GM12878 (cell line): ENCODE measurements around the gene RAB8A. TPM values are rescaled to one million over a fixed set of nuclear protein-coding genes. Genes with fewer than 3 reads are reported as not detected.

Experiments used
- ATAC-seq: fragments of 200-7000 bp; cut with Tn5 transposase; 3 replicates; pipeline ENCODE4 v1.9.1; 2020; ENCODE audit warnings: mild to moderate bottlenecking, moderate library complexity
- BruUV-seq: library from RNA; stranded (reverse); fragments of 400-500 nt; replicated peaks from 2 replicates; lab custom pipeline; 2021; lab: Mats Ljungman, UMichigan
- CTCF ChIA-PET: fragments of 300-600 bp; sonication (Branson Sonifier 250); formaldehyde crosslinking; extraction: SDS; loops from one replicate; lab custom pipeline; 2021; ENCODE audit warnings: inconsistent platforms; lab: Yijun Ruan, JAX
- POLR2A ChIA-PET: fragments of 350-600 bp; formaldehyde crosslinking; extraction: SDS; loops from one replicate; lab custom pipeline; 2021; ENCODE audit warnings: inconsistent platforms; lab: Charles Lee
- RAD21 ChIA-PET: fragments of 300-600 bp; sonication (Branson Sonifier 250); formaldehyde crosslinking; loops from one replicate; lab custom pipeline; 2023; ENCODE audit warnings: antibody characterized with exemption; ENCODE audit not compliant: unreplicated experiment; lab: Charles Lee
- SMC1A ChIA-PET: fragments of 300-600 bp; sonication (Branson Sonifier 250); formaldehyde crosslinking; loops from one replicate; lab custom pipeline; 2023; ENCODE audit not compliant: unreplicated experiment, uncharacterized antibody; lab: Charles Lee
- DNase-seq: peaks from one replicate; pipeline ENCODE4 v3.0.0-alpha.2; 2011; ENCODE audit warnings: low read depth, low spot score
- FAIRE-seq: peaks from 3 replicates; lab custom pipeline; 2011; peaks lifted over from hg19 to GRCh38; lab: Jason Lieb, UNC
- H2AFZ ChIP-seq: 2 replicates; pipeline ENCODE4 v1.6.0; 2011; ENCODE audit warnings: low read depth, low read length, control low read depth; ENCODE audit not compliant: control insufficient read depth
- H3K27ac ChIP-seq: 2 replicates; pipeline ENCODE4 v1.5.1; 2011; ENCODE audit warnings: control low read depth; ENCODE audit not compliant: control insufficient read depth, insufficient read depth
- H3K27me3 ChIP-seq, 2 experiments: replicated peaks in 1 of 2; 2 replicates each; pipeline versions ENCODE4 v1.6.0 to v1.6.1; 2011; ENCODE audit warnings: low read length in 1 of 2; ENCODE audit not compliant: control insufficient read depth in 2 of 2, insufficient read depth in 2 of 2
- H3K36me3 ChIP-seq, 2 experiments: 2 replicates each; pipeline ENCODE4 v1.5.1; 2011; ENCODE audit warnings: low read length in 1 of 2; ENCODE audit not compliant: control insufficient read depth in 2 of 2, insufficient read depth in 2 of 2
- H3K4me1 ChIP-seq: 2 replicates; pipeline ENCODE4 v1.6.1; 2011; ENCODE audit warnings: mild to moderate bottlenecking, low read length, moderate library complexity, mixed read lengths; ENCODE audit not compliant: control insufficient read depth, insufficient read depth
- H3K4me2 ChIP-seq: 2 replicates; pipeline ENCODE4 v1.6.0; 2011; ENCODE audit warnings: control low read depth; ENCODE audit not compliant: control insufficient read depth, insufficient read depth
- H3K4me3 ChIP-seq: fragments of 200-600 bp; sonication (generic); 2 replicates; pipeline ENCODE4 v1.5.1; 2016
- H3K79me2 ChIP-seq: 2 replicates; pipeline ENCODE4 v1.6.0; 2011; ENCODE audit warnings: low read length; ENCODE audit not compliant: control insufficient read depth, insufficient read depth
- H3K9ac ChIP-seq: 2 replicates; pipeline ENCODE4 v1.8.0; 2011; ENCODE audit warnings: low read length, control low read depth, mixed read lengths; ENCODE audit not compliant: control insufficient read depth, insufficient read depth
- H3K9me3 ChIP-seq: replicated peaks from 3 replicates; pipeline ENCODE4 v1.5.1; 2011; ENCODE audit warnings: mild to moderate bottlenecking, low read length; ENCODE audit not compliant: control insufficient read depth, insufficient read depth
- H4K20me1 ChIP-seq: 2 replicates; pipeline ENCODE4 v1.6.0; 2011; ENCODE audit not compliant: control insufficient read depth, insufficient read depth
- BCL3 ChIP-seq: IDR thresholded peaks from 2 replicates; pipeline ENCODE4 v1.6.1; 2011; ENCODE audit warnings: borderline replicate concordance, low read depth, mild to moderate bottlenecking, moderate library complexity, low read length; ENCODE audit not compliant: insufficient read depth, poor library complexity, severe bottlenecking
- CBFB ChIP-seq: IDR thresholded peaks from 2 replicates; pipeline ENCODE4 v1.6.1; 2016; ENCODE audit warnings: antibody characterized with exemption, low read depth
- IRF4 ChIP-seq: IDR thresholded peaks from 2 replicates; pipeline ENCODE4 v1.6.1; 2011; ENCODE audit warnings: low read depth, low read length
- RAD21 ChIP-seq: IDR thresholded peaks from 2 replicates; pipeline ENCODE4 v1.6.1; 2011; ENCODE audit warnings: mild to moderate bottlenecking, low read depth, low read length, moderate library complexity; ENCODE audit not compliant: insufficient read depth
- RFX5 ChIP-seq: IDR thresholded peaks from 2 replicates; pipeline ENCODE4 v1.6.1; 2011; ENCODE audit warnings: low read depth, low read length, improper control_type of control experiment
- SKIL ChIP-seq: fragments of 450-650 bp; IDR thresholded peaks from 2 replicates; pipeline ENCODE4 v1.6.1; 2017; ENCODE audit warnings: mild to moderate bottlenecking, low read depth, inconsistent platforms; ENCODE audit not compliant: poor library complexity, severe bottlenecking
- ZNF687 ChIP-seq: fragments of 450-650 bp; IDR thresholded peaks from 2 replicates; pipeline ENCODE4 v1.6.1; 2017; ENCODE audit warnings: mild to moderate bottlenecking, moderate library complexity
- ZSCAN29 ChIP-seq: fragments of 450-650 bp; IDR thresholded peaks from 2 replicates; pipeline ENCODE4 v1.6.1; 2017; ENCODE audit warnings: mild to moderate bottlenecking, moderate library complexity
- WGBS: methylation state at CpG from one replicate; pipeline ENCODE4 v1.1.6; 2016; ENCODE audit warnings: low lambda C conversion rate; ENCODE audit not compliant: insufficient replicate concordance, insufficient coverage; ENCODE audit errors: missing lambda C conversion rate; 5-methylcytosine and 5-hydroxymethylcytosine counted together
- in situ Hi-C: fragments of 300-500 bp; cut with MboI; formaldehyde crosslinking; loops from 9 replicates; pipeline ENCODE4 v1.14.3; 2018; ENCODE audit warnings: mixed read lengths
- intact Hi-C: fragments of 100-400 bp; cut with micrococcal nuclease; formaldehyde crosslinking; loops from one replicate; pipeline ENCODE4 v1.14.2; 2022; ENCODE audit not compliant: unreplicated experiment
- polyA plus RNA-seq, 11 experiments: library from polyadenylated mRNA; depleted of rRNA in 4 of 11; unstranded in 6 of 11; stranded (reverse) in 5 of 11; fragments of >200 nt; fragmentation: Nextera tagmentation in 4 of 11; fragmentation: Illumina TruSeq in 1 of 11; extraction: Ambion mirVana in 4 of 11; extraction: Trizol in 1 of 11; gene quantifications; 1 replicate in 1 of 11; 2 replicates in 10 of 11; pipeline versions ENCODE4 v1.2.1 to v1.2.3, GENCODE V29; 2011 to 2016; ENCODE audit warnings: inconsistent platforms in 2 of 11, missing spikeins in 2 of 11, low read depth in 1 of 11
- total RNA-seq, 4 experiments: library from RNA; depleted of rRNA in 3 of 4; stranded (reverse); fragments of >200 nt in 3 of 4; fragmentation: Illumina TruSeq in 1 of 4; extraction: Trizol in 1 of 4; gene quantifications; 2 replicates each; pipeline versions ENCODE4 v1.2.1 to v1.2.3, GENCODE V29; 2013 to 2021
- TF ChIP-seq, protein P1 (sequence below): IDR thresholded peaks from 2 replicates; pipeline ENCODE4 v1.6.1; 2012; ENCODE audit warnings: low read depth, low read length, improper control_type of control experiment
- TF ChIP-seq, protein P2 (sequence below): fragments of 450-650 bp; IDR thresholded peaks from 2 replicates; pipeline ENCODE4 v1.6.1; 2018; ENCODE audit warnings: mild to moderate bottlenecking, low read depth, moderate library complexity; ENCODE audit not compliant: partially characterized antibody

RAB8A gene
- total and polyA plus RNA-seq, 10 of the 15 experiments (the other 5 are each of a cell fraction or from before 2014, with no cell fraction given), result 23.9 to 314 (median 185) TPM

GRCh38 chr19:16170134-16170533 is 58.4 kb downstream of the RAB8A start:
- no peaks in the 10 kb centered on the region for H3K27me3 ChIP-seq
- ChIA-PET RAD21 (no interaction called here), SMC1A (interaction anchor here (2.5 to 2.8 kb wide), 2 partner anchors 9 to 52 kb away, joined by 7 to 9 read pairs; no protein-coding TSS in a partner anchor), POLR2A (no interaction called here), CTCF (interaction anchor here (1.1 to 1.3 kb wide), 2 partner anchors 26 to 29 kb away, joined by 3 read pairs; partner anchors contain the start of gene HSH2D)
- H2AFZ ChIP-seq, result no peak overlapping the region
- no peak overlapping the region for H3K4me2 ChIP-seq
- TF ChIP-seq RFX5 (no peak), IRF4 (no peak), CBFB (no peak), BCL3 (no peak), RAD21 (no peak), SKIL (no peak), ZSCAN29 (no peak), ZNF687 (no peak)
- TF ChIP-seq, protein P1, sequence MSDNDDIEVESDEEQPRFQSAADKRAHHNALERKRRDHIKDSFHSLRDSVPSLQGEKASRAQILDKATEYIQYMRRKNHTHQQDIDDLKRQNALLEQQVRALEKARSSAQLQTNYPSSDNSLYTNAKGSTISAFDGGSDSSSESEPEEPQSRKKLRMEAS, result no peak
- TF ChIP-seq, protein P2, sequence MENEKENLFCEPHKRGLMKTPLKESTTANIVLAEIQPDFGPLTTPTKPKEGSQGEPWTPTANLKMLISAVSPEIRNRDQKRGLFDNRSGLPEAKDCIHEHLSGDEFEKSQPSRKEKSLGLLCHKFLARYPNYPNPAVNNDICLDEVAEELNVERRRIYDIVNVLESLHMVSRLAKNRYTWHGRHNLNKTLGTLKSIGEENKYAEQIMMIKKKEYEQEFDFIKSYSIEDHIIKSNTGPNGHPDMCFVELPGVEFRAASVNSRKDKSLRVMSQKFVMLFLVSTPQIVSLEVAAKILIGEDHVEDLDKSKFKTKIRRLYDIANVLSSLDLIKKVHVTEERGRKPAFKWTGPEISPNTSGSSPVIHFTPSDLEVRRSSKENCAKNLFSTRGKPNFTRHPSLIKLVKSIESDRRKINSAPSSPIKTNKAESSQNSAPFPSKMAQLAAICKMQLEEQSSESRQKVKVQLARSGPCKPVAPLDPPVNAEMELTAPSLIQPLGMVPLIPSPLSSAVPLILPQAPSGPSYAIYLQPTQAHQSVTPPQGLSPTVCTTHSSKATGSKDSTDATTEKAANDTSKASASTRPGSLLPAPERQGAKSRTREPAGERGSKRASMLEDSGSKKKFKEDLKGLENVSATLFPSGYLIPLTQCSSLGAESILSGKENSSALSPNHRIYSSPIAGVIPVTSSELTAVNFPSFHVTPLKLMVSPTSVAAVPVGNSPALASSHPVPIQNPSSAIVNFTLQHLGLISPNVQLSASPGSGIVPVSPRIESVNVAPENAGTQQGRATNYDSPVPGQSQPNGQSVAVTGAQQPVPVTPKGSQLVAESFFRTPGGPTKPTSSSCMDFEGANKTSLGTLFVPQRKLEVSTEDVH, result no peak
- H3K27ac ChIP-seq, result no peak overlapping the region
- no peak for FAIRE-seq
- peaks cover 8% of the 10 kb centered on the region; the same call in 1 of the 2 replicates for H3K4me1 ChIP-seq
- no peak for ATAC-seq
- H3K9me3 ChIP-seq, result no peaks in the 10 kb centered on the region; the same call in 1 of the 3 replicates
- BruUV-seq, result no TSS peak
- DNase-seq, result no peak
- WGBS, result 100% methylated on average over 1 of the region's 1 CpG
- no peak overlapping the region for H3K4me3 ChIP-seq
- no peak overlapping the region for H3K9ac ChIP-seq
- intact Hi-C loops, result no loop called here
- H3K36me3 ChIP-seq, result no peaks in the 10 kb centered on the region
- H3K79me2 ChIP-seq, result no peaks in the 10 kb centered on the region
- no peaks in the 10 kb centered on the region for H4K20me1 ChIP-seq
- in situ Hi-C loops, result no loop called here
